Fibroblast of upper back skin (primary cell): ENCODE results near the gene ANKRD33B.
"Not testable (repeated sequence)": the region's sequence is repeated elsewhere in the genome, so short reads cannot be mapped to it uniquely, and the experiment has no call there.

Experiments used
- DNase-seq: peaks from one replicate; pipeline ENCODE4 v3.0.0-alpha.2; 2013

Gene ANKRD33B

GRCh38 chr5:10638723-10639122, 74.9 kb downstream of the ANKRD33B start:
- not testable (repeated sequence) for DNase-seq

- DNase-seq, result no peak
These were observed 76.0 kb downstream of the ANKRD33B start for GRCh38 chr5:10639846-10640368.

DNA sequence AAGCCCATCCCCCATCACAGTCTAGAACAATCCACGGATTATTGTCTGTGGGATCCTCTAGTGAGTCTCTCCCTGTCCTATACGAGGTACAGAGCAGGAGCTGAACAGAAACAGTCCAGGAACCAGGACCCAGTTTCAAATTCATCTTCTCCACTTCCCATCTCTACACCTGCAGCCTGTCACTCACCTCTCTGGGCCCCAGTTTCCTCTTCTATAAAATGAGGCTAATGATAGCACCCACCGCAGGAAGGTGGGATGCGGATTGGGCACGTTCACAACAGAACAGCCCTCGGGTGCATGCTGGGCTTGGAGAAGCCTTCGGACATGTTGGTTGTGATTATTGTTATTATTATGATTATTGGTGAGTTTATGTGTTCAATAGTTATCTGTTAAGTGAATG, 78.5 kb downstream of the ANKRD33B start:
- DNase-seq, result no peak

DNA sequence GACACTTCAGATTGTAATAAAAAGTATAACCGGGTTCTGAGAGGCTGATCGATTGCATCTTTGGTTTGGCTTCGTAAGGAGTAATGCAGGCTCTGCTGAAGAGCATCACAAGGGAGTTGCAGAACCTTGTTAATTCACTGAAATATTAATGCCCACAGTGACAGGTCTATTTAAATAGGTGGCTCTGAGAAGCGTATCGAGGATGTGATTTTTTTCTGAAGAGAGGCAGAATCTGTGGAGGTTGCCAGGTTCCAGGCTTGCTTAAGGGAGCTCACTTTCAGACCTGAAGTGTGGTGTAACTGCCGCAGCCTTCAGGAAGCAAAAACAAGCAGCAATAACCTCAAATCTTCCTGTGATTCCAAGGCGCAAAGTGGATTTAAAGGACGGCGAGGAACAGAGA, 80.3 kb downstream of the ANKRD33B start:
- no peak for DNase-seq

DNA sequence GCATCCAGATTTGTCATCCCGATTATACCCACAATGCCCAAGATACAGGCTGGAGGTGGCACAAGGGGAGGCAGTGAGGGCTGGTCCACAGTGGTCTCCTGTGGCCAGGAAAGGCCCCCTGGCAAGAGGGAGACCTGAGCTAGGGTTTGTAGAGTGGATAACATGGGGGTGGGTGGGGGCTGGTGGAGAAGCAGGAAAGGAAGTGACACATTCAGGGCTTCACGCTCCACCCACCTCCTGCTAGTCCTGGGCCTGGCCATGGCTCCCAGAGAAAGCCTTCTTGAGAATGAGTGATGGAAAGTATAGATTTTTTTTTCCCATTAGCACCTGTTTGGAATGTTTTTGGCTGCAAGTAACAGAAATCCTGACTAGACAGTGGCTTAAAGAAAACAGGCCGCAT, 81.3 kb downstream of the ANKRD33B start:
- DNase-seq, result no peak

DNA sequence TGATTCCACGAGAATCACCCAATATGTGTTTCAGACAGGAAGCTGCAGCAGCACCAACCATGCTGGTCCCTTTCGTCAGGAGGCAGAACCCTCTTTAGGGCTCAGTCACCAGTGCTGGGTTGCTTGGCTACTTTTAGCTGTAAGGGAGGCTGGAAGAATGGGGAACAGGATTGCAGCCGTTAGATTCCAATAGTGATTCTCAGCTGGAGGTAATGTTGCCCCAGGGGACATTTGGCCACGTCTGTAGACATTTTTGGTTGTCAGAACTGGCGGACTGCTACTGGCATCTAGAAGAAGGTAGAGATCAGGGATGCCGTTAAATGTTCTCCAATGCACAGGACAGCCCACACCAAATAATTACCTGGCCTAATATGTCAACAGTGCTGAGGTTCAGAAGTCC, 81.8 kb downstream of the ANKRD33B start:
- no peak for DNase-seq

GRCh38 chr5:10647640-10648039, 83.8 kb downstream of the ANKRD33B start:
- no peak for DNase-seq

GRCh38 chr5:10648806-10649665, 85.2 kb downstream of the ANKRD33B start:
- DNase-seq, result no peak

DNA sequence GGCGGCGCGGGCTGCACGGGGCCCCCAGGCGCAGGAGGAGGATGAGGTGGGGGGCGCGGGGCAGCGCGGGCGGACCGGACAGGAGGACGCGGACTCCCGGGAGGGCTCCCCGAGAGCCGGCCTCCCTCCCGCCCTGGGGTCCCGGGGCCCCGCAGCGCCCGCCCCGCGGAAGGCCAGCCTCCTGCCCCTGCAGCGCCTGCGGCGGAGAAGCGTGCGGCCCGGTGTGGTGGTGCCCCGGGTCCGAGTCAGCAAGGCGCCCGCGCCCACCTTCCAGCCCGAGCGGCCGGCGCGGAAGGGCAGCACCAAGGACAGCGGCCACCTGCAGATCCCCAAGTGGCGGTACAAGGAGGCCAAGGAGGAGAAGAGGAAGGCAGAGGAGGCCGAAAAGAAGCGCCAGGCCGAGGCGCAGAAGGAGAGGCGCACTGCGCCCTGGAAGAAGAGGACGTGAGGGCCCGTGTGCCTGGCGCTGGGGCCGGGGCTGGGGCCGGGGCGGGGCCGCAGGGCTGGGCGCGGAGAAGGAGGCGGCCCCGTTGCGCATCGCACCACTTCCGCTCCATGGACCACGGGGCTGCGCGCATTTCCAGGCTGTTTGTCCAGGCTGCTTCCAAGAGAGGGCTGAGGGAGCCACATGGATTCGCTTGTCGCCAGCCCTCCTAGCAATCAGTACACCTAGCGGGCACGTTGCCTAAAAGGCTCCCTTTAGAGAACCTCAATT, 86.0 kb downstream of the ANKRD33B start:
- peak; percentile 38 for DNase-seq

- no peak for DNase-seq
These were observed 88.3 kb downstream of the ANKRD33B start for GRCh38 chr5:10652151-10652550.

- no peak for DNase-seq
These were observed 88.7 kb downstream of the ANKRD33B start for GRCh38 chr5:10652606-10653005.

GRCh38 chr5:10653043-10653442, 89.2 kb downstream of the ANKRD33B start:
- peak; percentile 16 for DNase-seq

- no peak for DNase-seq
These were observed 90.0 kb downstream of the ANKRD33B start for GRCh38 chr5:10653751-10654400.

GRCh38 chr5:10654566-10654965, 90.7 kb downstream of the ANKRD33B start:
- DNase-seq, result no peak

GRCh38 chr5:10655161-10655971, 91.5 kb downstream of the ANKRD33B start:
- DNase-seq, result no peak

DNA sequence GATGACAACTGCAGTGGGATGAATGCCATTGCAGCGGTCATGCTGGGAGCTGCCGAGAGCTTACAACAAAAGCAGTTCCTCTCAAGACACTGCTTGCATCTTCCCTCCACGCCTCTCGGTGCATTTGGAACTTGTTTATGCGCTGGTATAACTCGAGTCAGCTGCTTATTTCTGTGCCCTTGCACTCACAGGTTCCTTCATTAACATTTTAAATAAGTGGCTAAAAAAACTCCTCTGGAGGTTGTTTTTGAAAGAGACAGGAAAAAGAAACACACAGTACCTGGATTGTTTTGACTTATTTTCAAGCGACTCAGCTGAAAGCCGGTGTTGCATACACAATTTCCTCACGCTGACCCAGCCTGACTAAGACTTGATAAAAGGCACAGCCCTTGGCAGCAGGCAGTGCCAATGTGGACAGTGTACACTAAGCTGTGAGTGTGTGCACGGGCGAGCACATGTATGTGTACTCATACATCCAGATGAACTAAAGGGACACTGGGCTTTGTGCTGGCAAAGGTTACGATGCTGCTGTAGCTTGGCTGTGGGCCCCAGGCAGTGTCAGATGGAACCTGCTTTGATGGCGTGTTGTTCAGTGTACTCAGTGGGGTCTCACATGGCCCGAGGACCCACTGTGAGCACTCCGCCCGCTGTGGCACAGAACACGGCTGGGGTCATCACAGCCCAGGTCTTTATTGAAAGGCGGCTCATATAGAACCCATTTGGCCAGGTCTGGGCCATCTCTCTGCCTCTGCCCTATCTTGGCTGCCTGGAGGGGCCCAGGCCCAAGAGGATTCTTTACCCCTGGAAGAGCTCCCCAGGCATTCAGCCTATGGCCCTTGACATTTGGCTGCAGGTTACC, 92.3 kb downstream of the ANKRD33B start:
- DNase-seq, result no peak

DNA sequence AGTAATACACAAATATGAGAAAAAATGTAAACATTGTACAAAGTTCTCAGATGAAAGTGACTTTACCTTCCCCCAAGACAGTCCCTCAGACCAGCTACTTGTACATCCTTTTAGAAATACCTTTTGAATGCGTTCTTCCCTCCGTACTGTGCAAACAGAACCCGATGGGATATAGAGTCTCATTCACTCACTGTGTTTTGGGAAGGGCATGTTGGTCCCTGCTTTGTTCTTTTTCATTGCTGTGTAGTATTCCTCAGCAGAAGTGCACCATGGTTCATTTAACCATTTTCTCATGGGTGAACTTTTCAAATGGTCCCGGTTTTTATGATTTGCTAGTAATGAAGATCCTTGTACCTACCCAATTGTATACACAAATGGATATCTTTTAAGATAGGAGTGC, 94.4 kb downstream of the ANKRD33B start:
- no peak for DNase-seq

- no peak for DNase-seq
These were observed 96.3 kb downstream of the ANKRD33B start for GRCh38 chr5:10660135-10660534.

GRCh38 chr5:10660720-10661387, 97.0 kb downstream of the ANKRD33B start:
- no peak for DNase-seq

DNA sequence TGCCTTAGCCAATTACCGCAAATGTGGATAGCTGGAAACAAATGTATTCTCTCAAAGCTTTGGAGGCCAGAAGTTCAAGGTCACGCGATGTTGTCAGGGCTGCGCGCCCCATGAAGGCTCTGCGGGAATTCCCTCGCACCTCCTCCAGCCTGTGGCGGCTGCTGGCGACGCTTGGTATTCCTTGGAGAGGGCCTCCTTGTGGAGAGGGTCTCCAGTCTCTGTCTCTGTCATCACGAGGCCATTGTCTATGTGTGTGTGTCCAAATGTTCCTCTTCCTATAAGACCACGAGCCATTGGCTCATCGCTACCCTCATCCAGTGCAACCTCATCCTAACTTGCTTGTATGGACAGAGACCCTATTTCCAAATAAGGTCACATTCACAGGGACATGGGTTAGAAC, 97.5 kb downstream of the ANKRD33B start:
- no peak for DNase-seq

- no peak for DNase-seq
These were observed 98.2 kb downstream of the ANKRD33B start for GRCh38 chr5:10662083-10662482.
